ENCODE measurements around the gene TNFAIP8L2.

DNA sequence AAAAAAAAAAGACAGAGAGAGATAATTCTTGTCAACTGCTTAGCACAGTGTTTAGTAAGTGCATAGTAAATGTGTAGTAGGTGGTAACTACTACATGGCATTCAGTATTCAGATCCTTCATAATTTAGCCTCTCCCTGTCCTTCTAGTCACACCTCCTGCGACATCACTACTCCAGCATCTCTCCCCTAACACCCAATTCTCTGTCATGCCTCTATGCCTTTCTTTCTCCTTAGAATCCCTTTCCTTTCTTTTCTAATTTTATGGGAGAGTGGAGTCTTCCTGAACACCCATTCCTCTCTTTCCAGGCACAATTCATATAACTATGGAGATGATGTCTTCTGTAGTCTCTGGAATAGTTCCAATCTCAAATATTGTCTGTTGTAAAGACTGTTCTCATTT, 37.4 kb downstream of the TNFAIP8L2 start:
- TF ChIP-seq, protein P1, sequence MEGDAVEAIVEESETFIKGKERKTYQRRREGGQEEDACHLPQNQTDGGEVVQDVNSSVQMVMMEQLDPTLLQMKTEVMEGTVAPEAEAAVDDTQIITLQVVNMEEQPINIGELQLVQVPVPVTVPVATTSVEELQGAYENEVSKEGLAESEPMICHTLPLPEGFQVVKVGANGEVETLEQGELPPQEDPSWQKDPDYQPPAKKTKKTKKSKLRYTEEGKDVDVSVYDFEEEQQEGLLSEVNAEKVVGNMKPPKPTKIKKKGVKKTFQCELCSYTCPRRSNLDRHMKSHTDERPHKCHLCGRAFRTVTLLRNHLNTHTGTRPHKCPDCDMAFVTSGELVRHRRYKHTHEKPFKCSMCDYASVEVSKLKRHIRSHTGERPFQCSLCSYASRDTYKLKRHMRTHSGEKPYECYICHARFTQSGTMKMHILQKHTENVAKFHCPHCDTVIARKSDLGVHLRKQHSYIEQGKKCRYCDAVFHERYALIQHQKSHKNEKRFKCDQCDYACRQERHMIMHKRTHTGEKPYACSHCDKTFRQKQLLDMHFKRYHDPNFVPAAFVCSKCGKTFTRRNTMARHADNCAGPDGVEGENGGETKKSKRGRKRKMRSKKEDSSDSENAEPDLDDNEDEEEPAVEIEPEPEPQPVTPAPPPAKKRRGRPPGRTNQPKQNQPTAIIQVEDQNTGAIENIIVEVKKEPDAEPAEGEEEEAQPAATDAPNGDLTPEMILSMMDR (conservative IDR thresholded peaks at IDR 0.05), result no peak
- no peak for TF ChIP-seq ZFX (IDR thresholded peaks at IDR 0.05)

Data from C4-2B (cell line).